HEK293 (cell line): ENCODE results near the gene PRKAG2.

Experiments used
- BCL6B ChIP-seq: fragments of 450-650 bp; formaldehyde crosslinking; IDR thresholded peaks from 2 replicates; pipeline ENCODE4 v1.5.1; 2017; ENCODE audit warnings: missing biosample characterization, missing genetic modification characterization
- CTCF ChIP-seq: fragments of 450-650 bp; formaldehyde crosslinking; IDR thresholded peaks from 2 replicates; pipeline ENCODE4 v1.5.1; 2016; ENCODE audit warnings: missing biosample characterization, missing genetic modification characterization
- ZNF133 ChIP-seq: fragments of 450-650 bp; formaldehyde crosslinking; IDR thresholded peaks from 2 replicates; pipeline ENCODE4 v1.5.1; 2016; ENCODE audit warnings: missing biosample characterization, missing genetic modification characterization
- ZNF837 ChIP-seq: fragments of 450-650 bp; formaldehyde crosslinking; IDR thresholded peaks from 2 replicates; pipeline ENCODE4 v1.5.1; 2016; ENCODE audit warnings: missing biosample characterization, missing genetic modification characterization

GRCh38 chr7:151723321-151723720 lies 153.6 kb downstream of the PRKAG2 start:
- TF ChIP-seq CTCF (tag by site-specific recombination) (no peak), BCL6B (tag by site-specific recombination) (no peak), ZNF133 (tag by site-specific recombination) (no peak), ZNF837 (tag by site-specific recombination) (no peak)
